GM12873 (cell line): ENCODE results near the gene EPHA1.

Experiments used
- TF ChIP-seq, protein P1 (sequence below): IDR thresholded peaks from 2 replicates; pipeline ENCODE4 v1.5.1; 2012; ENCODE audit warnings: low read depth, mild to moderate bottlenecking, moderate library complexity, low read length, control low read depth; ENCODE audit not compliant: insufficient read depth; ENCODE audit errors: missing control alignments

The EPHA1 gene

DNA sequence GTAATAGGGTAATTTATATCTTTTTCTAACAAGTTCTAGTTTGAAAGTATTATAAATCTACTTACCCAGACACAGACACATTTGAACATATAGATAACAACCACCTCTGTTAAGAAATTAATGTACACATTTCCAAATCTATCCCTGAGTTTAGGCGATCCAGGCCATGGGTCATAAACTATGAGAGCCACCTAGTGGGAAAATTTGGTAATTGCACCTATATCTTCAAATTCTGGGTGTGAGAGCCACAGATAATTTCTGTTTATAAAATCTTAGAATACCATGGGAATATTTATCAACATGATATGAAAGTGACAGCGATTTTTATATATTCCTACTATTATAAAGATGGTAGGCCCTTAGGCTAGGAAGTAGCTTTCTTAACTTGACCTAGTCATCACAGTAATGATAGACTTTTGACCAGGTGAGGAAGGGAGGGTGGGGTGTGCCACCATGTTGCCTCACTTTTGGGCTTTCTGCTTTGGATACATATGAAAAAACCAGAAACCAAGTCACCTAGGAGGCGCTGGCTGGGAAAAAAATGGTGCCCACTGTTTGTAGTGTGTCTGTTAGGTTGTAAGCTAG lies 8.0 kb upstream of the EPHA1 start:
- TF ChIP-seq, protein P1, sequence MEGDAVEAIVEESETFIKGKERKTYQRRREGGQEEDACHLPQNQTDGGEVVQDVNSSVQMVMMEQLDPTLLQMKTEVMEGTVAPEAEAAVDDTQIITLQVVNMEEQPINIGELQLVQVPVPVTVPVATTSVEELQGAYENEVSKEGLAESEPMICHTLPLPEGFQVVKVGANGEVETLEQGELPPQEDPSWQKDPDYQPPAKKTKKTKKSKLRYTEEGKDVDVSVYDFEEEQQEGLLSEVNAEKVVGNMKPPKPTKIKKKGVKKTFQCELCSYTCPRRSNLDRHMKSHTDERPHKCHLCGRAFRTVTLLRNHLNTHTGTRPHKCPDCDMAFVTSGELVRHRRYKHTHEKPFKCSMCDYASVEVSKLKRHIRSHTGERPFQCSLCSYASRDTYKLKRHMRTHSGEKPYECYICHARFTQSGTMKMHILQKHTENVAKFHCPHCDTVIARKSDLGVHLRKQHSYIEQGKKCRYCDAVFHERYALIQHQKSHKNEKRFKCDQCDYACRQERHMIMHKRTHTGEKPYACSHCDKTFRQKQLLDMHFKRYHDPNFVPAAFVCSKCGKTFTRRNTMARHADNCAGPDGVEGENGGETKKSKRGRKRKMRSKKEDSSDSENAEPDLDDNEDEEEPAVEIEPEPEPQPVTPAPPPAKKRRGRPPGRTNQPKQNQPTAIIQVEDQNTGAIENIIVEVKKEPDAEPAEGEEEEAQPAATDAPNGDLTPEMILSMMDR: peak; percentile 58

DNA sequence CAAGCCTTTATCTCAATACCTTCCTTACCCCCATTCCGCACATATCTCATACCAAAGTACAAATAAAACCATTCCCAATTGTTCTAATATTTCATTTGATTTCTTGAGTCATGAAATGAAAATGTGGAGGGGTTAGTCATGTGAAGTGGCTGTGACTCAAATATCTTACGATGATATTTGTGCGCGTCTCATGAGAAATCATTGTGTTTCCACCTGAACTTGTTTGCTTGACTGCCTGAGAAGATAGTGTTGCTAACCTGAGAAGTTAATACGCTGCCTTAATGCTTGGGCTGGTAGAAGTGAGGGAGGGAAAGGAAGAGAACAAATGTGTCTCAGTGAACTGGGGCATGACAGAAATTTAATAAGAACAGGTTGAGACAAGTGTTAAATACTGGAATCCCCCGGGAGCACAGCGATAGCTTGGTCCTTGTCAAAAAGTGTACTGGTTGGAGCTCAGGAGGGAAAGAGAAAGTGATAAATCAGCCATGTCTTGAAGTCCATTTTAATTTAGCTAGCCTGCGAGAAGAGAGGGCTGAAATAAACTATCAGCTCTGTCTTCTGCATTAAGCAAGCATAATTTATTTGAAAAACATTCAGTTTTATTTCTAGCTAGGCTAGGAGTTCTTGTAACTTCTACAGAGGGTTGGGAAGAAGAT lies 7.2 kb upstream of the EPHA1 start:
- TF ChIP-seq, protein P1: peak; percentile 1

DNA sequence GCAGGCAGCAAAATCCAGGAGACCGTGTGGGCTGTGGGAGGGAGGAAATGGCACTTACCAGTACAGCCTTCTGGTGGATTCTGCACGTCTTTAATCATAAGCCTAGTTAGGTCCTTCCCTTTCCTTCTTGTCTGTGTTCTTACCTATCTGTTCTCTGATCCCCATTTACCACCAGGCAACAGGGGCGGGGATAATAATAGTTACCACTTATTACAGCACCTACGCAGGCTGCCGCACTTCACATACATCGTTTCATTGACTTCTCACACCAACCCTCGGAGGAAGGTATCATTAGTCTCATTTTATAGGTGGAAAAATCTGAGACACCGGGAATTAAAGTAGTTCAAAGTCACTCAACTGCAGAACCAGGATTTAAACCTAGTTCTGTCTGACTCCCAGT lies 4.5 kb upstream of the EPHA1 start:
- TF ChIP-seq, protein P1: no peak

DNA sequence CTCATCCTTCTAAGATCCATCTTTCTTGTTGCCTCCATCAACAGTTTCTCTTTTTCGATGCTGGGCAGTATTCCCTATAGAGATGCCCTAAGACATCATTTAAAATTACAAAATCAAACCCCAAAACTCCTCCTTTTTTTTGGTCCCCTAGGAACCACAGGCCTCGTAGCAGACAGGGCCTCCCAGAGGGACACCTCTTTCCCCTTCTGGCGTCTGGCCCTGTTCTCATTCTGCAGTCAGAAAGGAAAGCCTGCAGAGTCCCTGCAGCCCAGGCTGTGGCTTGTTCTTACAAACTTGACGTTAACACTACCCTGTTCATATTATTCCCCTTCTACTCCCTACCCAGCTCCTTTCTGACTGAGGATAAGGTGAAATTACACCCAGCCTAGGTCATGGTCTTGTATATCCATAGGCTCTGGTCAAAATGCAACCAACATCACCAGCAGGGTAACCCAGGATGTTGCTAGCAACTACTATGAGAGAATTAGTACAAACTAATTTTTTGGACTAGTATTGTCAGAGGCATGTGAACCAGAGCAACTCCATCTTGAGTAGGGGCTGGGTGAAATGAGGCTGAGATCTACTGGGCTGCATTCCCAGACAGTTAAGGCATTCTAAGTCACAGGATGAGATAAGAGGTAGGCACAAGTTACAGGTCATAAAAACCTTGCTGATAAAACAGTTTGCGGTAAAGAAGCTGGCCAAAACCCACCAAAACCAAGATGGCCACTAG lies 3.5 kb upstream of the EPHA1 start:
- TF ChIP-seq, protein P1: no peak

DNA sequence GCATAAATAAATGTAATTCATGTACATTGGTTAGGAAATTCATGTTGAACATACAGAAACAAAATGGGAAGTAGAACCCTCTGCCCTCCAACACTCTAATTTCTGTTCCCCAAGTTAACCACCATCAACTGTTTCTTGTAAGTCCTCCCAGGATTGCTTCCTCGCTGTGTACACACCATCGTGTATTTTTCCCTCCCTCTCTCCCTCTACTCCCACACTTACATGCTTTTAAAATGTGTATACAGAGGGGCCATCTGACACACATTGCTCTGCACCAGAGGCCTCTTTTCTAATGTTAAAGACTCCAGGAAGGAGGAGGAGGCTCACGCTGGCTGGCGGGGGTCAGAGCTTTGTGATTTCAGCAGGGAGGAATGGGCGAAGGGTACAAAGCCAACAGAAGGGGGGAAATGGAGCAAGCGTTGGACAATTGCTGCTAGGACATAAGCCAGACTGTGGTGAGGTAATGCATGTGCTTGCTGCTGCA lies 1.9 kb upstream of the EPHA1 start:
- TF ChIP-seq, protein P1: no peak

DNA sequence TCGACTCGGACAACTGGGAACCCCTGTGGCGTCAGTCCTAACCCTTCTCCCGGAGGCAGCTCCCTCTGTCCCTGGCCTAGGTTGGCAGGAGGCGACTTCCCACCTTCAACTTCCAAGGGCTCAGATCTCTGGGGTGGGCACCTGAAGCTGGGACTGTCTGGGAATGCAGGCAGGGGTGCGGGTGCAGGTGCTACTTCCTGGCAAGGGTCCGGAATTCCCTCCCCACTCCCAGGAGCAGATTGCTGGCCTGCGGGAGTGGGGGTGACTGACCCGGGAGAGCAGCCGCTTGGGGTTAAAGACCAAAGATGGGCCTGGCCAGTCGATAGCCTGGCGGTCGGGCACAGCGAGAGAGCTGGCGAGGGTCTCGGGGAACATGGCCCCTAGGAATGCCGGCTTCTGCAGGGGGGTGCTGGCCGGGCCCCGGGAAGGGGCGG lies 387 bp downstream of the EPHA1 start:
- TF ChIP-seq, protein P1: no peak
